GM19438 (cell line): ENCODE data around the gene EPHA4.

Experiments used
- ATAC-seq: cut with Tn5 transposase; IDR thresholded peaks from one replicate; pipeline ENCODE4 v1.9.1; 2021; ENCODE audit warnings: low read depth; ENCODE audit not compliant: unreplicated experiment

Gene EPHA4

DNA sequence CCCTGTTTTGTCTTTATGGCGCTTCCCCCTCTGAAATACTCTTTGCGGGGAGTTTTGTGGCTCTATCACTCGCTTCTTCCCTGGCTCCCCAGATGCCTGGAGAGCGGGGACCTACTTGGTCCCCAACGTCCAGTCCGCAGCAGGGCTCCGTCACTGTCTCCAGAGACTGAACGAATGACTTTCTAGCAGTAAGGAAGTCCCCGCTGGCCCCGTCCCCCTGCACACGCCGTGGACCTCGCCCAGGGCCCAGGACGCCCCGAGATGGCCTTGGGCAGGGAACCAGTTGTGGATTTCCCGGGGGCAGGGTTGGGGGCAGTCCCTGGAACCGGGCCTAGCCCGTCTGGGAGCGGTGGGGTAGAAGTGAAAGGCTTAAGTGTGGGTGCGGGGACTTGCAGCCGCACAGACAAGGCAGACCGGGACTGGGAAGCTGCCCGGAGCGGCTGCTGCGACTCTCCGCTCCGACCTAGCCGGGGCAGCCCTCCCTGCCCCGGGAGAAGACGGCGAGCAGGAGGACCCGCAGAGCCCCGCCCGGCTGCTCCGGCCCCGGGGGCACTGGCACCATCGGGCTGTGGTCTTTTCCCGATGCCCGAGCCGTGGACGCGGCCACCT lies 821 bp upstream of the EPHA4 start:
- peak; percentile 29 for ATAC-seq

DNA sequence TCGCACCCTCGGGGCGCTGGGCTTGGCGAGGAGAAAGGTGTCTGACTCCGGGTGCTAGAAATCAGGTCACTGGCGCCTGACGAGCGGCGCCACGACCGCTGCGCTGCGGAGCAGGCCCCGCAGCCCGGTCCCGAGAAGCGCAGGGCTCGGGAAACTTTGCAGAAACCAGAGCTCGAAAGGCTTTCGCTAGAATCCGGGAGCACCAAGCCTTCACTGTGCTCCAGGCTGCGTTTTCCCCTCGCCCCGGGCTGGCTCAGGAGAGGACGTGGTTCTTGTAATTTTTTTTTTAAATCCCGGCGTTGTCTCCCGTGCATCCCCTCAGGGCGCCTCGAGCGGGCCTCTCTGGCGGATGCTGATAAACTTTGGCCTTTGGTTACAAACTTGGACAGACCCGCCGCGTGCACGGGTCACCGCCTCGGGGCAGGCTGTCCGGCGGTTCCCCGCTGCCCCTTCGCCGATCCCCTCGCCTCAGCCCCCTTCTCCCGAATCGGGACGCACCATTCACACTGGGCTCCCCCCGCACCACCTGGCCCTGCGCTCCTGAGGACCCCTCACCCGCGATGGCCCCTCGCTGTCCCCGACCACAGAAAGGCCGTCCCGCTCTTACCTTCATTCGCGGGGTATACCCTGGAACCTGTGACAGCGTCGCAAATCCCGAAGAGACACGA lies 419 bp downstream of the EPHA4 start:
- peak; percentile 11 for ATAC-seq

DNA sequence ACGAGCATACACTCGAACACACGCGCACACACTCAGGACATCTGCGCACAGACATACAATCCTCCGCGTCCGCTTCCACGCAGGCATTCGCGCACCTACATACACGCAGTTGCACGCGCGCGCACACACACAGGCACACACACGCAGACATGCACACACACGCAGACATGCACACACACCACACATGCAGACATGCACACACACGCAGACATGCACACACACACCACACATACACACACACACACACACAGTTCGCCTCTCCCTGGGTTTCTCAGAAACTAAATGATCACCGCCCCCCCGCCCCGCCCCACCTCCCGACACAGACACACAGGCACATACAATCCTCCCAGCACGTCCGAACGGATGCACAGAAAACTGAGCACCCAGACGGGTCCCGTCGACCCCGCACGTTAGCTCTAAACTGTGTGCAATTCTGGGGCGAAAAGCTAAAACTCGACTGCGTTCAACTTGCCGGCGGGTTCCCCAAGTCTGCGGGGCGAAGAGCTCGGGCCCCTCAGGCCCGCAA lies 1.0 kb downstream of the EPHA4 start:
- peak; percentile 1 for ATAC-seq

GRCh38 chr2:221570321-221570935 lies 1.7 kb downstream of the EPHA4 start:
- ATAC-seq, result no peak

GRCh38 chr2:221569871-221570270 lies 2.2 kb downstream of the EPHA4 start:
- ATAC-seq, result no peak

GRCh38 chr2:221569425-221569845 lies 2.7 kb downstream of the EPHA4 start:
- no peak for ATAC-seq

DNA sequence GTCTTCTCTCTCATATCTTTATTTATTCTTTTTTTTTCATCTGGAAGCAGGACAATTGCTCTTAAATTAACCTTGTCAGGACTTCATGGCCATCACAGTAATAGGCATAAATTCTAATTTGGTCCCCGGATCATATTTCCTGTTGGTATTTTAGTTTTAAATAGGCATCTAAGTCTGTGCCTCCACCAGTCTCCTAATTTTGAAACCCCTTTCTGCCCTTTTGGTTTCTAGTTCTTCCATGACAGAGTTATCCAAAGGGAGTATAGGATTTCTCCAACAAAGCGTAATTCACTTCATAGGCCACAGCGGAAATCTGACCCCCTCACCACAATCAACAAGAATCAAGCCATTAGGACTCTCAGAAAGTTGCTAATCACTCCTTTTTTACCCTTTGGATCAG lies 3.8 kb downstream of the EPHA4 start:
- no peak for ATAC-seq

- no peak for ATAC-seq
Observed at GRCh38 chr2:221567809-221568208, 4.3 kb downstream of the EPHA4 start.

DNA sequence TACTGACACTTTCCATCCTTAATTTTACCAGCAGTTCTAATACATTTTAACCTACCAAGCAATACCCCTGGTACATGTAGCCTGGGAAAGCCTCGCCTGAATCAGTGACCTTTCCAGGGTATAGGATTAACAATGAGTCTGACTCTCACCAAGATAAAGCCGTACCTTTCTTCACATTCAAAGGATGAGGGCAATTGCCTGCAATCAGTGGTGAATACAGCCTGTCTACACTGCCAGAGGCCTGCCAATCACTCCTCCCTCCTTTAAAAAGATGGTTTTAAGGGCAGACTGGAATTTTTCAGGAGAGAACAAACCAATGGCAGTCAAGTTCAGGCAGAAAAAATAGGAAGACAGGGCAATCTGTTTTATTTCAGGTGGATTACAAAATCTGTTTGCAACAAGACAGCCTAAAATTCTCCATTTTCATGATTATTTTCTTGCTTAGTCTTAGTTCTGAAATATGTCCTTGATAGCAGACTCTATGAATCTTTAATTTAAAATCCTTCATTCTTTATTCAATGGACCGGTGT lies 4.8 kb downstream of the EPHA4 start:
- no peak for ATAC-seq

DNA sequence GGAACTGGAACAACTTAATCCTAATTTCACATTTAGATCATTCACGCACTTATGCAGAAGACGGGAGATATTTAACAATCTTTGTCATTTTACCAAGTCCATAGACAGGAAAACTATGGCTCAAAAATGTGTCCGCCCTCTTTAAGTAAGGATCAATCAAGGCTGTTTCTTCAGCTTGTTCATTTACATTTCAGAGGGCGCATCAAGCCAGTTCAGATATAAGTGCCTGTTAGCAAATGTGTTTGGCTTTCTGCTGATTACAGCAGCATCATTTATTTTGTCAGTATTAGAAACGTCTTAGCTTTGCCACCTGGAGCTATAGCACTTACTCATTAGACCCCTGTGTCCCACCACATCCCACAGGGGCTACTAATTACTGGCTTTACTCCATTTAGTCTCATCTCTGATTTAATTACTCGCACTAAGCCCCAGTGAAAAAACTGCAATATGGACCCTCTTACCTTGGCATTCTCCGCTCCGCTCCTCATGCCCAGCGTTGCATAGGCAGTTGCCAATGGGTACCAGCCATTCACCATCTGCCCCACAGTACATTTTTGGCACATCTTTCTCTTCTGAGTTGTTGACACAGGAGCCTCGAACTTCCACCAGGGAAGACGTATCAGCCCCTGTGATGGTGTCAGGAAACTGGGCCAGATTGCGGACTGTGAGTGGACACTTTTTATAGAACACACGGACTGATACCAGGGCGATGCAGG lies 8.7 kb downstream of the EPHA4 start:
- no peak for ATAC-seq

- no peak for ATAC-seq
Observed at GRCh38 chr2:221562226-221562625, 9.9 kb downstream of the EPHA4 start.

- ATAC-seq, result no peak
Observed at GRCh38 chr2:221561770-221562169, 10.3 kb downstream of the EPHA4 start.

DNA sequence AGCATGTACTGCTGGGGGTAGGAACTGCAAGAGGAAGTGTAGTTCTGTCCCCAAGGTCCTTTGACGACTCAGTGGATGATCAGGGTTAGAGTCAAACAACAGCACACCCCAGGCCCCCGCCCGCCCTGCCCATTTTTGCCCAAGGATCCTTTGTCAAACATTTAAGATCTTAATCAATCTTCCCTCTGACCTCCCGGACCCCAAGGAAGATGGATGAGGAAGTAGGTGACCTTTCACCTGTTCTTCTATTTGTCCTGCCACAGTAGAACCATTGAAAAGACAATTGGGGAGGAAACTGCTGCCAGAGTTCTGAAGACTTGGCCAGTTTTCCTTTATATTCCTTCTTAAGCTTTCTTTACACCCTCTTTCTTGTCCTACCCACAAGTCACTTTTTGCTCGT lies 12.1 kb downstream of the EPHA4 start:
- ATAC-seq, result no peak

- ATAC-seq, result no peak
Observed at GRCh38 chr2:221558107-221558506, 14.0 kb downstream of the EPHA4 start.

DNA sequence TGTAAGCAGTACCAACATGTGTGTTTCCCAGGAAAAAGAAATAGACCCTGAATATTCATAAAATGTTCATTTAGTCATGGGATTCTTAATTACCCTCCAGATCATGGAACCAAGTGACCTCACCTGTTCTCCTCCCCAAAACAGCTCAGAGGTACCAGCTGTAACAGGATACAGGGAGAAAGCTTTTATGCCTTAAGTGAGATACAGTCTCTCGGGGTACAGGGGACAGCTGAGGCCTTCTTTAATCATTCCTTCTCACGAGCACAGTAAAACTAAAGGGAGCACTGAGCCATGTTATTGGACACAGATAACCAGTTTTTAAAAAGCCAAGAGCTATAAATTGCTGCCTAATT lies 16.6 kb downstream of the EPHA4 start:
- peak; percentile 41 for ATAC-seq

GRCh38 chr2:221554769-221555493 lies 17.2 kb downstream of the EPHA4 start:
- peak; percentile 92 for ATAC-seq

- no peak for ATAC-seq
Observed at GRCh38 chr2:221553333-221553732, 18.8 kb downstream of the EPHA4 start.

- ATAC-seq, result no peak
Observed at GRCh38 chr2:221552291-221552690, 19.8 kb downstream of the EPHA4 start.

- ATAC-seq, result peak; percentile 40
Observed at GRCh38 chr2:221551864-221552263, 20.2 kb downstream of the EPHA4 start.

DNA sequence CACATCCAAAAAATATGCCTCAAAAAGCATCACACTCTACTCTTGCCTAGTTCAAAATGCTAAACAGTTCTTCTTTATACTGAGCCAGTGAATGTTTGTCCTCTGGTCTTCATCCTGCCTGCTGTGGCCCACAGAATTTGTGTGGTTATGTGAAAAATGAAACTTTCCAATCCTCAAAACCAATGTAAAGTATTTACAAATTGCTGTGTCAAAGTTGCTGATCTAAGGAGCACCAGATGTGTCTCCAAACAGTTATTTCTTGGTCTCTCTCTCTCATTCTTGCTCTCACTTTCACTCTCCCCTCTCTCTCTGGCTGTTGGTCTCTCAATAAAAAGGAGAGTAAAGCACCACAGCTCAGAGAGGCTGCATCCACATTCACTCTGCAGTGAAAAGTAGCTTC lies 23.0 kb downstream of the EPHA4 start:
- peak; percentile 91 for ATAC-seq
